ENCODE results near the gene RUVBL2. TPM values are rescaled to one million over a fixed set of nuclear protein-coding genes. Genes with fewer than 3 reads are reported as not detected.
"Not testable (repeated sequence)": the region's sequence is repeated elsewhere in the genome, so short reads cannot be mapped to it uniquely, and the experiment has no call there.

The RUVBL2 gene
- total RNA-seq, 1 donor from 2014 or later: 62.2 TPM

DNA sequence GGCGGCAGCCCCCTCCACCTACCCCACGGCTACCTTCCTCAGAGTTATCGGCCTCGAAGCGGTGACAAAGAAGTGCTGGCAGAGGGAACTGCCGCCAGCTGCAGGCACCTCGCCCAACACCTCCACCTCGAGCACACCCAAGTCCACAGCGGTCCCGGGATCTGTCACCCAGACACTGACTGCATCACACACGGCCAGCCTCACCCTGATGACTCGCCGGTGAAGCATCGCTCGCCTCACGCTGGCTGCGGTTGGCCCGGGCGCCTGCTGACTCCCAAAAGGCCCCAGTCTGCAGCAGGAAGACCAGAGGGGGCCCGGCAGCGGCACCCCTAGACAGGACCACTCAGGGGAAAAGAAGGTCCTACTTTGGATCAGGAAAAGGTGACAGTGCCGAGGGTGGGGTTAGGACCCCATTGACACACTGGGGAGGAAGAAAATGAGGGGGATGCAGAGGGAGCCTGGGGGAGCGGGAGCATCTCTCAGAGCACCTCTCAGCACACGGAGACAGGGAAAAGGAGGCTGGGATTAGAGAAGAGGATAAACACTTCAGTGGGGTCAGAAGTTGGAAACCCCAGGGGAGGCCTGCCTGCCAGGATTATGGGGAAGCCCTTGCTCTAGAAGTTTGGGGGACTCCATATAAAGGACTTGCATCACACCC is 56.8 kb downstream of the RUVBL2 start:
- H3K4me3 Mint-ChIP-seq; DNase-seq (ENCODE audit: low spot score in 2 of 2, unreplicated experiment in 2 of 2); H3K9me3 Mint-ChIP-seq; H3K27me3 Mint-ChIP-seq (ENCODE audit: low read depth); H3K27ac Mint-ChIP-seq; H3K36me3 Mint-ChIP-seq; H3K4me1 Mint-ChIP-seq: not testable (repeated sequence)

GRCh38 chr19:49056101-49056901 is 62.6 kb downstream of the RUVBL2 start:
- DNase-seq (ENCODE audit: low spot score in 2 of 2, unreplicated experiment in 2 of 2): peak in 1 of 2 experiments; percentile 72
- Mint-ChIP-seq H3K4me3 (peak overlapping the region; percentile 70), H3K27me3 (ENCODE audit: low read depth) (peaks cover 26% of the 10 kb centered on the region), H3K9me3 (no peaks in the 10 kb centered on the region), H3K27ac (no peak overlapping the region), H3K4me1 (peaks cover 18% of the 10 kb centered on the region), H3K36me3 (peaks cover 4% of the 10 kb centered on the region)
- peak; percentile 17 for TF ChIP-seq CTCF (IDR thresholded peaks at IDR 0.05; ENCODE audit: unreplicated experiment)

- Mint-ChIP-seq H3K4me1 (peaks cover 18% of the 10 kb centered on the region), H3K4me3 (peak overlapping the region; percentile 70), H3K27me3 (ENCODE audit: low read depth) (peaks cover 26% of the 10 kb centered on the region)
- not testable (repeated sequence) for DNase-seq (ENCODE audit: low spot score in 2 of 2, unreplicated experiment in 2 of 2); H3K27ac Mint-ChIP-seq; H3K9me3 Mint-ChIP-seq; H3K36me3 Mint-ChIP-seq
Measured at GRCh38 chr19:49056902-49057596, 63.4 kb downstream of the RUVBL2 start.

- Mint-ChIP-seq H3K9me3 (no peaks in the 10 kb centered on the region), H3K4me1 (peaks cover 18% of the 10 kb centered on the region), H3K27me3 (ENCODE audit: low read depth) (peaks cover 26% of the 10 kb centered on the region), H3K4me3 (peak within 1 kb of the TSS; percentile 70), H3K27ac (no peak within 1 kb of the TSS), H3K36me3 (peaks cover 4% of the 10 kb centered on the region)
- peak in 1 of 2 experiments; percentile 61 for DNase-seq (ENCODE audit: low spot score in 2 of 2, unreplicated experiment in 2 of 2)
- TF ChIP-seq CTCF (IDR thresholded peaks at IDR 0.05; ENCODE audit: unreplicated experiment): no peak
Measured at GRCh38 chr19:49057636-49058234, 64.0 kb downstream of the RUVBL2 start, which contains the start of gene CGB7. CGB7 (minus strand) TSS chr19:49057749; CDS start chr19:49055375, 2,374 bp downstream.

DNA sequence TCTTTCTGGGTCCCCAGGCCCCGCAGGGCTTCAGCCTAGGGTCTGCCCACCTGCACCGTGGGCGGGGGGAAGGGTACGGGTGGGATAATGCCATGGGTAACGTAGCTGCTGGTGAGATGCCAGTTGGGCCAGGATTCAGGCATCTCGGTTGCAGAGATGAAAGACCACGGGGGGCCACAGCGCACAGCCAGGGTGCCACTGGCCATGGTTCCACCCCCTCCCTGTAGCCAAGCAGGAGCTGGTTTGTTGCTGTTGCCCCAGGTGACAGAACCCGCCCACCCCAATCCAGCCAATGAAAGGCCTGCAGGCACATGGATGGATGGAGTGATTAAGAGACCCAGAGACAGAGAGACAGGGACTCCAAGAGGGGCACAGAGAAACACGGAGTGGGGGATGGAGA is 64.9 kb downstream of the RUVBL2 start:
- Mint-ChIP-seq H3K4me3 (peak overlapping the region; percentile 70), H3K27me3 (ENCODE audit: low read depth) (peaks cover 26% of the 10 kb centered on the region), H3K9me3 (no peaks in the 10 kb centered on the region), H3K36me3 (peaks cover 4% of the 10 kb centered on the region), H3K4me1 (peaks cover 22% of the 10 kb centered on the region), H3K27ac (no peak overlapping the region)
- TF ChIP-seq CTCF (IDR thresholded peaks at IDR 0.05; ENCODE audit: unreplicated experiment): no peak
- DNase-seq (ENCODE audit: low spot score in 2 of 2, unreplicated experiment in 2 of 2): no peak

- no peak for DNase-seq (ENCODE audit: low spot score in 2 of 2, unreplicated experiment in 2 of 2)
- H3K4me1 Mint-ChIP-seq: peaks cover 27% of the 10 kb centered on the region
- TF ChIP-seq CTCF (IDR thresholded peaks at IDR 0.05; ENCODE audit: unreplicated experiment): no peak
- no peak overlapping the region for H3K27ac Mint-ChIP-seq
- no peaks in the 10 kb centered on the region for H3K9me3 Mint-ChIP-seq
- H3K4me3 Mint-ChIP-seq: no peak overlapping the region
- peaks cover 4% of the 10 kb centered on the region for H3K36me3 Mint-ChIP-seq
- peaks cover 25% of the 10 kb centered on the region for H3K27me3 Mint-ChIP-seq (ENCODE audit: low read depth)
Measured at GRCh38 chr19:49059053-49059452, 65.4 kb downstream of the RUVBL2 start.
